KBM-7 (cell line): Measurements from ENCODE around the gene ZNF664.

Source experiments
- DNase-seq: peaks from one replicate; pipeline ENCODE4 v3.0.0-alpha.2; 2015
- in situ Hi-C: fragments of 300-500 bp; cut with MboI; formaldehyde crosslinking; loops from 2 replicates; pipeline ENCODE4 v1.14.3; 2020; ENCODE audit warnings: low sequenced_read_pairs, low pct_unique_long_range_greater_than_20kb, mixed read lengths

ZNF664 gene

GRCh38 chr12:124040291-124040690 lies 67.3 kb downstream of the ZNF664 start:
- no peak for DNase-seq
- in situ Hi-C loops, result no loop called here

DNA sequence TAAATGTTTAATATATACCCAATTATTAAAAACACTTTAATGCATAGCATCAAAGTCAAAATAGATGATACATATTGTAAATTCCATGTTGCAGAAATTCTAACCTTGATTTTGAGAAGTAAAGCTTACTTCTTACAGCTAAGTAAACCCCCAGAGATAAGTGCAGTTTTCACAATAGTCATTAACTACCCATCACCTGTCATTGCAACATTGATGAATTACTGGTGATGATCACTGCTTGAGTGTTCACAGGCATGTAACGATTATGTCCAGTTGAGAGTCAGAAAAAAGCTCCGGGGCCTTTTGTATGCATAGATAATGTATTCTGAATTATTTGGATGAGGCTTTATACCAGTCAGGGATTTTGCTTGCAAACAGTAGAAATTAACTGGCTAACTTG lies 67.7 kb downstream of the ZNF664 start:
- in situ Hi-C loops, result no loop called here
- DNase-seq, result no peak

DNA sequence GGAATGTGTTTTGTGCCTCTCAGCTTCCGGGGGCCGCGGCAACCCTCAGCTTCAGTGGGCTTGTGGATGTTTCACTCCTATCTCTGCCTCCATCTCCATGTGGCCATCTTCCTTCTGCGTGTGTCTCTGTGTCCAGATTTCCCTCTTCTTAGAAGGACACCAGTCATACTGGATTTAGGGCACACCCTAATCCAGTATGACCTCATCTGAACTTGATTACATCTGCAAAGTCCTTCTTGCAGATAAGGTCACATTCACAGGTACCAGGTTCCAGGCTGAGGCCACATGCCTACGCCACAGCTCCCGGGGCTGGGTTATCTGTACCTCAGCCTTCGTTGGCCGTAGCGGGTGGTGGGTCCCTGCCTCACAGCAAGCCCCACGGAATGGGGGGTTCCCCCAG lies 68.9 kb downstream of the ZNF664 start:
- in situ Hi-C loops, result no loop called here

GRCh38 chr12:124044021-124044420 lies 71.0 kb downstream of the ZNF664 start:
- in situ Hi-C loops, result no loop called here

More for the DNA sequence above, 68.9 kb downstream of the ZNF664 start:
- no peak for DNase-seq

GRCh38 chr12:124044809-124045321 lies 71.8 kb downstream of the ZNF664 start:
- in situ Hi-C loops, result no loop called here
- peak; percentile 69 for DNase-seq

More at GRCh38 chr12:124044021-124044420, 71.0 kb downstream of the ZNF664 start:
- no peak for DNase-seq

DNA sequence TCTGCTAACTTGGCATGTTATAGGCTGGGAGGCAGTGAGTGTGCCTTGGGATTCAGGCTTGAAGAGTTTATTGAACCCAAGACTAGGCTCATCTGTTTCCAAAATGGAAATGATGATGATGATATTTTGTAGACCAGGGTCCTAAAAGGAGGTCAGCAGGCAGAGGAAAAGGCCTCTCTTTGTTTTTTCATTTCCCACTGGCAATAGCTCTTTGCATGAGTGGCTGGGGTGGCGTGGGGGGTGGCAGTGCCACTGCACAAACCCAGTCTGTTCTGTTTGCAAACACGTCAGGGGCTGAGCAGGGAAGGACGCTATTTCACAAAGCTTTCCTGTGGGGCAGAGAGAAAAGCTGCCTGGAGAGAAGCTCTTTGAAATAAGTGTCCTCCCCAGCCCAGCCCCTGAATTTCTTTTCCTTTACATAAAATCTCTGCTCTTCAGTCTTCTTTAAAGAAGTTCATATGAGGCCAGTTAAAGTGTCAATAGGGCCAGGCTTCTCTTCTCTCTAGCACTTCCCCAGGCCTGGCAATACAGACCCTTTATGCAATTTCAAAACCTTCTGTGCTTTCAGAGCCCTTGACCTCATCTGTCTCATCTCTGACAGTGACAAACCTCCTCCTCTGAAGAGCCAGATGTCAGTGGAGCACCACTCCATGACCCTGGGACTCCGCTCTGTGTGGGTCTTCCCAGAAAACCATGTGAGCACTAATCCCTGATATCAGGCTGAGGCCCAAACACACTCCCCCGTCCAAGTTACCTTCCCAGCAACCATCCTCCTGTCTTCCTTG lies 72.8 kb downstream of the ZNF664 start:
- in situ Hi-C loops, result no loop called here
- no peak for DNase-seq

DNA sequence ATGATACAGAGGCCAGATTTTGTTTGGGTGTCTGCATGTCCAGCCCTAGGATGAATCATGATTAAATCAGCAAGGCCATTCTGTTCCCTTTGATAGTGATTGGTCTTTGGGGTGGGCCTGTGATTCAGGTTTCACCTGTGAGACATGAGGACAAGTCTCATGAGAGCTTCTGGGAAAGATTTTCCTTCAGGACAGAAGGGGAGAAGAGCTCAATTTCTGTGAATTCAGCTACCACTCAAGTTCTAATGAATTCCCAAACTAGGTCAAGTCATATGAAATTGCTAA lies 73.4 kb downstream of the ZNF664 start:
- no peak for DNase-seq
- in situ Hi-C loops, result no loop called here

DNA sequence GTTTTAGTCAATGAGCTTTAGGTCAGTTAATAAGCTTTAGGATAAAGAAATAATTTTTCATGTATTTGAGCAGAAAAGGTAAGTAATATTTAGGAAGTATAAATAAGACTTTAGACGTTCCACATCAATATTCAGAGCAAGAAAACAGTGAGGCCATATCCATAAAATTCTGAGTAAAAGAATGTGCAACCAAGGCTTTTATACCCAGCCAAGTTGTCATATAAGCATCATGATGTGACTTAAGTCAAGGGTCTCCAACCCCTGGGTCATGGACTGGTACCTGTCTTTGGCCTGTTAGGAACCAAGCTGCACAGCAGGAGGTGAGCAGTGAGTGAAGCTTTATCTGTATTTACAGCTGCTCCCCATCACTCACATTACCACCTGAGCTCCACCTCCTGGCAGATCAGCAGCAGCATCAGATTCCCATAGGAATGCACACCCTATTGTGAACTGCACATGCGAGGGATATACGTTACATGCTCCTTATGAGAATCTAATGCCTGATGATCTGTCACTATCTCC lies 74.1 kb downstream of the ZNF664 start:
- no peak for DNase-seq
- in situ Hi-C loops, result no loop called here

DNA sequence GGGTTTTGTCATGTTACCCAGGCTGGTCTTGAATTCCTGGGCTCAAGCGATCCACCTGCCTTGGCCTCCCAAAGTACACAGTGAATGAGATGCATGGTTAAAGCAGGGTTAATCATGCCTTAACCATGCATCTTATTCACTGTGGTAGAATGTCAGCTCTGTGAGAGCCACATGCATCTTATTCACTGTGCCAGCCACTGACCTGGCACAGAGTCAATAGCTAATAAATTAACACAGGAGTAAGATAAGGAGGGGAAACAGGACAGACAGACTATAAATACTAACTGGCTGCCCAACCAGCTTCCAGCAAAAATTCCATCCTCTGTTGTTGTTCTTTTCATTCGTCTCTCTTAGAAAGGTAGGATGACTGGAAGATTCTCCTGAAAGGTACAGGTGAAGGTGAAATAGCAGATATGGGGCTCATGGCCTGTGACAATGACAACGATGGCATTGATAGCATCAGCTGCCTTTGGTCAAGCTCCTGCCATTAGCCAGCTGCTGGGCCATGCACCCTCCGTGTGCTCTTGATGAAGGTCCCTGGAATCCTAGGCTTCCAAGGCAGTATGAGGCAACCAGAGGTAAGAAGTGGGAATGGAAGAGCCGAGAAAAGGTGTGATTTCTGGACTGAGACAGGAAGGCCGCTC lies 76.6 kb downstream of the ZNF664 start:
- no peak for DNase-seq
- in situ Hi-C loops, result no loop called here

DNA sequence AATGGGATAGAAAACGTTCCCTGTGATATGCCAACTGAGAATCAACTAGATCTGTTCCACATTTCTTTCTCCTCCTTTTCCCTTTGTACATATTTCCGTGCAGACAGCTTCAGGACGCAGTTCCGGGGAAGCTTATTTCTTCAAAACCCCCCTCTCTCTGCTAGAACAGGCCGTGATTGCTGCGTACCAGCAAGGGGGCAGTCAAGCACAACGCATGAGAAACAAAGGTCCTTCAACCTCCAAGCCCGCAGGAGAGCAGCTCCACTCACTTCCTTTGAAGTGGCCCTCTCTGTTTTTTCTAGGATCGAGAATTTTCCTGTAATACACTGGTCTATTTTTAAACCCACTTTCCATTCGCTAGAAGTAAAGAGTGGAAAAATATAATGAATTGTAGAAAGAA lies 80.8 kb downstream of the ZNF664 start:
- DNase-seq, result peak; percentile 47
- in situ Hi-C loops, result no loop called here

DNA sequence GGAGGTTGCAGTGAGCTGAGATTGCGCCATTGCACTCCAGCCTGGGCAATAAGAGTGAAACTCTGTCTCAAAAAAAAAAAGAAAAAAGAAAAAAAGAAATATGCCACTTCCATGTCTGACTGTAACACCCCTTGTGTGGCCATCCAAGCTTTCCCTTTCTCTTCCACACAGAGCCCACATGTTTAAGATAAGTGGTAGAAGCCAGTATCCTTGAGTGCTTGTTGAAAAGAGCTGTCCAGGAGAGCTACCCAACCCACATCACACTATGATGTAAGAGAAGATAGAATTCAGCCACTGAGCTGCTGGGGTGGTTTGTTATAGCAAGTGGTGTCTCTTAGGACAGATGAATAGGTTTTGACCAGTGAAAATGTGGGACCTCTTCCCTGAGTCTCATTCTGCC lies 82.1 kb downstream of the ZNF664 start:
- in situ Hi-C loops, result no loop called here

DNA sequence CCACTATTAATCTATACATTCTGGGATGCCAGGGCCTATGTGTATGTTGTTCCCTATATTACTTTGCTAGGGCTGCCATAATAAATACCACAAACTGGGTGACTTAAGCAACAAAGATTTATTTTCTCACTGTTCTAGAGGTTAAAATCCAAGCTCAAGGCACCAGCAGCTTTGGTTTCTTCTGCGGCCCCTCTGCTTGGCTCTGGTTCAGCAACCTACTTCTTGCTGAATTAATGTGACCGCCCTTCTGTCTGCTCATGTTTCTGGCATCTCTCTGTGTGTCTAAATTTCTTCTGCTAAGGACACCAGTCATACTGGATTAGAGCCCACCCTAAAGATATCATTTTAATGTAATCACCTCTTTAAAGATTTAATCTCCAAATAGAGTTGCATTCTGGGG lies 84.7 kb downstream of the ZNF664 start:
- DNase-seq, result no peak
- in situ Hi-C loops, result no loop called here

More for the DNA sequence above, 82.1 kb downstream of the ZNF664 start:
- DNase-seq, result no peak

DNA sequence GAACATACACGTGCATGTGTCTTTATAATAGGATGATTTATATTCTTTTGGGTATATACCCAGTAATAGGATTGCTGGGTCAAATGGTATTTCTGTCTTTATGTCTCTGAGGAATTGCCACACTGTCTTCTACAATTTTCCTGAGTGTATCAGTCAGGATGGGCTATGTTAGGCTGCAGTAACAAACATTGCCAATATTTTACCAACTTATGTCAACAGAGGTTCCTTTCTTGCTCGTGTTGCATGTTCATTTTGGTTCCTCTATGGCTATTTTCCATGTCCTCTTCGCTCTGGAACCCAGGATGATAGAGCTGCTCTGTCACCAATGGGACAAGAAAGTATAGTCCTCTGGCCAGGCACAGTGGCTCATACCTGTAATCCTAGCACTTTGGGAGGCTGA lies 86.7 kb downstream of the ZNF664 start:
- in situ Hi-C loops, result no loop called here
- DNase-seq, result no peak
